Neutrophil (primary cell): Measurements from ENCODE around the gene MTHFR.

Source experiments
- H3K27ac ChIP-seq: fragments of 200-600 bp; sonication (generic); 2 replicates; pipeline ENCODE4 v1.5.1; 2016; ENCODE audit warnings: mild to moderate bottlenecking, moderate library complexity
- H3K27me3 ChIP-seq: fragments of 200-600 bp; sonication (generic); 2 replicates; pipeline ENCODE4 v1.6.0; 2016; ENCODE audit warnings: mild to moderate bottlenecking
- H3K36me3 ChIP-seq: fragments of 200-600 bp; sonication (generic); 2 replicates; pipeline ENCODE4 v1.5.1; 2017
- H3K4me1 ChIP-seq, 2 experiments: fragments of 200-600 bp in 1 of 2; sonication (generic) in 1 of 2; 1 replicate in 1 of 2; 2 replicates in 1 of 2; pipeline versions ENCODE4 v1.5.1 to v1.6.1; 2013 to 2016; ENCODE audit warnings: low read depth in 1 of 2, low read length in 1 of 2, mild to moderate bottlenecking in 1 of 2, moderate library complexity in 1 of 2; ENCODE audit not compliant: control insufficient read depth in 1 of 2, insufficient read depth in 1 of 2
- H3K4me3 ChIP-seq, 2 experiments: fragments of 200-600 bp in 1 of 2; sonication (generic) in 1 of 2; 1 replicate in 1 of 2; 2 replicates in 1 of 2; pipeline ENCODE4 v1.5.1; 2013 to 2016; ENCODE audit warnings: low read depth in 1 of 2, low read length in 1 of 2, mild to moderate bottlenecking in 1 of 2, moderate library complexity in 1 of 2
- H3K9me3 ChIP-seq: fragments of 200-600 bp; sonication (generic); 2 replicates; pipeline ENCODE4 v1.5.1; 2016
- CTCF ChIP-seq: fragments of 200-600 bp; sonication (generic); IDR thresholded peaks from 2 replicates; pipeline ENCODE4 v1.5.1; 2016; ENCODE audit warnings: antibody characterized with exemption

MTHFR gene

GRCh38 chr1:11740258-11741192 is 65.2 kb downstream of the MTHFR start:
- peak overlapping the region; percentile 98 for H3K27ac ChIP-seq
- no peak for TF ChIP-seq CTCF
- H3K9me3 ChIP-seq, result no peaks in the 10 kb centered on the region
- peaks cover 68 to 88% of the 10 kb centered on the region in 2 experiments for H3K4me1 ChIP-seq
- H3K4me3 ChIP-seq, result peak overlapping the region; percentile 97 to 98
- peaks cover 21% of the 10 kb centered on the region for H3K36me3 ChIP-seq
- no peaks in the 10 kb centered on the region for H3K27me3 ChIP-seq

GRCh38 chr1:11738783-11739182 is 67.0 kb downstream of the MTHFR start:
- H3K27me3 ChIP-seq, result no peaks in the 10 kb centered on the region
- H3K27ac ChIP-seq, result peak overlapping the region; percentile 98
- H3K9me3 ChIP-seq, result no peaks in the 10 kb centered on the region
- H3K4me1 ChIP-seq, result peaks cover 84 to 93% of the 10 kb centered on the region in 2 experiments
- peak overlapping the region; percentile 97 to 98 for H3K4me3 ChIP-seq
- TF ChIP-seq CTCF, result peak; percentile 29
- H3K36me3 ChIP-seq, result peaks cover 5% of the 10 kb centered on the region

DNA sequence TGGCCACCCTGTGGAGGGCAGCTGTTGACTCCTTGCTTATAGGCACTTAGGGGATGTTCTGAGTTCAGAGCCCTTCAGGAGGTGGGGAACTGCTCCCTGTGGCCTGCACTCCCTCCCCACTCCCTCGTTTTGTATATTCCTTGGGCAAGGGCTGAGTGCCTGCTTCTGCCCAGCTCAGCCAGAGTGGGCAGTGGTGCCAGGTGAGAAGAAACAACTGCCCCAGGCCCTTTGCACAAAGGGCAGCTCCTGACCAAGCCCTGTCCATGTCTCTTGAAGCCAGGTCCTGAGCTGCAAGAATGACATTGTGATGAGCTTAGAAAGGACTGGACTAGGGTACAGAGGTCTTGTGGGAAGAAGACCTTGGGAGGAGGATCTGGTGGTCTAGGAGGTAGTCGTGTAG is 67.7 kb downstream of the MTHFR start:
- H3K27ac ChIP-seq, result peak overlapping the region; percentile 98
- peaks cover 3% of the 10 kb centered on the region for H3K36me3 ChIP-seq
- peaks cover 89 to 93% of the 10 kb centered on the region in 2 experiments for H3K4me1 ChIP-seq
- peak overlapping the region; percentile 97 to 98 for H3K4me3 ChIP-seq
- no peaks in the 10 kb centered on the region for H3K27me3 ChIP-seq
- TF ChIP-seq CTCF, result no peak
- H3K9me3 ChIP-seq, result no peaks in the 10 kb centered on the region

GRCh38 chr1:11736746-11737639 is 68.8 kb downstream of the MTHFR start:
- peak overlapping the region; percentile 97 to 98 for H3K4me3 ChIP-seq
- H3K27ac ChIP-seq, result peak overlapping the region; percentile 98
- no peaks in the 10 kb centered on the region for H3K27me3 ChIP-seq
- no peak for TF ChIP-seq CTCF
- H3K9me3 ChIP-seq, result no peaks in the 10 kb centered on the region
- H3K36me3 ChIP-seq, result peaks cover 2% of the 10 kb centered on the region
- H3K4me1 ChIP-seq, result peaks cover 91 to 94% of the 10 kb centered on the region in 2 experiments

DNA sequence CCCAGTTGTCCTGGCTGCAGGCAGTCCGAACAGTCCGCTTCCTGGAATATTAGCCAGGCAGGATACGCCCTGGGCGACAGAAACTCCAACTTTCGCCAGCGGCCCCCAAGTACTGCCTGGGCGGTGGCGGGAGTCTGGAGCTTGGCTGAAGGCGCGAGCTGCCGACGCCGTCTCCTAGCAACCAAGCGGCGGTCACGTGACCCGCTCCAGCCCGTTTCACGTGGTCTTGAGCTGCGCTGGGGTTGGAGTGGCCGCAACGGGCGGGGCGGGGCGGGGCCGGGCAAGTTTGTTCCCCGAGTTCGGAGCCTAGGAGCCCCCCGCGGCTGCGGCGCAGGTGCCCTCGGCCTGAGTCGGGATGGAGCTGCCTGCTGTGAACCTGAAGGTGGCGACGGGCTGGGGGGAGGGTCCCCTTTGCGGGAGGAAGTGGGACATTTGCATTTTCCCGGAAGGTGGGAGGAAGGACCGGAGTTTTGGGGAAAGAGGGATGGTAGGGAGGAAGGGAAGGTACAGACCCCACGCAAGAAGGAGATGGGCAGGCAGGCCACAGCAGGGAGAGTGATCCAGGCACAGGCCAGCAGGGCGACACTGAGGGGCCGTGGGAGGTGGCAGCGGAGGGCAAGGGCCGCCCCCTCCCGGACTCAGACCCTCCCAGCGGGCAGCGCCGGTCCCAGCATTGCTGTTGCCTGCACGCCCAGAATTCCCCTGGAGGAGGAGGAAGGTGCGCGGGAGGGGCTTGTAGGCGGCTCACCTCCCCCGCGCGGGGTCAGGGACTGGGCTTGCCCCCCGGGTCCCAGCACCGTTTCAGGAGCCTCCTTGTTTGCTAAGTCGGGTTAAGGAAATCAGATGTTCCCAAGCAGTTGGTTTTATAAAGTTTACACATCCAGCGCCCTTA is 69.7 kb downstream of the MTHFR start, which contains the start of gene AGTRAP:
TSS of gene AGTRAP (plus strand) at position 283 of the 892 bp plus-strand sequence. CDS start at position 356, 73 bp downstream.
- Histone ChIP-seq H3K36me3 (no peaks in the 10 kb centered on the region), H3K4me3 (peak within 1 kb of the TSS; percentile 97 to 98), H3K4me1 (peaks cover 91 to 94% of the 10 kb centered on the region in 2 experiments), H3K9me3 (no peaks in the 10 kb centered on the region), H3K27me3 (no peaks in the 10 kb centered on the region), H3K27ac (peak within 1 kb of the TSS; percentile 98)
- TF ChIP-seq CTCF, result peak; percentile 39
